ENCODE measurements around the gene EPN1. TPM values are rescaled to one million over a fixed set of nuclear protein-coding genes. Genes with fewer than 3 reads are reported as not detected.
"Not testable (repeated sequence)": the region's sequence is repeated elsewhere in the genome, so short reads cannot be mapped to it uniquely, and the experiment has no call there.

The EPN1 gene
- total and polyA plus RNA-seq, 3 experiments from 2014 or later, result 20.2 to 40.2 (median 39.0) TPM

DNA sequence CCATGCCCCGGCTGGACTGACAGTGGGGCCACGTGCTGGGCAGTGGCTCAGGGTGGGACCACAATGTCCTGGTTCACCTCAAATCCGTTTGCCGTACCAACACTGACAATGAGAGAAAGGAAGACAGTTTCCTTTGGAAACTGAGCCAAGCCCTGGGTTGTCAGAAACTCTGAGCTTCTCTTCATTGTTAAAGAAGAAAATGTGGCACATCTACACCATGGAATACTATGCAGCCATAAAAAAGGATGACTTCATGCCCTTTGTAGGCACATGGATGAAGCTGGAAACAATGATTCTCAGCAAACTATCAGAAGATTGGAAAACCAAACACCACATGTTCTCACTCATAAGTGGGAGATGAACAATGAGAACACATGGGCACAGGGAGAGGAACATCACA is 81.8 kb downstream of the EPN1 start:
- H3K4me3 Mint-ChIP-seq; H3K27me3 ChIP-seq (ENCODE audit: insufficient read depth, low read length, poor library complexity, severe bottlenecking); H3K36me3 ChIP-seq (ENCODE audit: insufficient read depth, low read length); H3K9me3 ChIP-seq (ENCODE audit: low read length); CTCF ChIA-PET; DNase-seq; H3K4me1 Mint-ChIP-seq; H3K4me1 ChIP-seq (ENCODE audit: insufficient read depth, low read length); H3K27ac ChIP-seq (ENCODE audit: low read depth, low read length); H3K4me3 ChIP-seq (ENCODE audit: low read length); POLR2A ChIA-PET; H3K9me3 Mint-ChIP-seq; H3K27ac Mint-ChIP-seq; H3K36me3 Mint-ChIP-seq: not testable (repeated sequence)
- peaks cover 10 to 28% of the 10 kb centered on the region in 2 donors for H3K27me3 Mint-ChIP-seq

DNA sequence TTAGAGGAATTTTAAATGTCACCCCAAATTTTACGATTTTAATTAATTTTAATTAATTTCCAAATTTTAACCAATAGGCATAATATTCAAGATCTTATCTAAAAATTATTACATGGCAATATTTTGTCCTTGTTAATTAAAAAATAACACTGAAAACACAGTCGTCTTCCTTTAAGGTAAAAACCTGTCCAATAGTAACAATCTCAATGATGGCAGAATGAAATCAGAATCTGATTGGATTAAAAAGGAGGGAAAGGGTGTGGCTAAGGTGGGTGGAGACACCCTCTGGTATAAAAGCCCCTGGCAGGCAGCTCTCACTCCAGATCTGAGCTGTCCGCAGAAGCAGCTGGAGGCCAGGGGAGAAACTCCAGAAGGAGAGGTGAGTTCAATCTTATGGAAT is 83.8 kb downstream of the EPN1 start, which contains the start of gene RFPL4A:
RFPL4A (plus strand) TSS at position 301 of the 400 bp plus-strand sequence. CDS start 2,704 bp downstream, outside the sequence.
- H3K4me3 ChIP-seq (ENCODE audit: low read length), result not testable (repeated sequence)

More for the DNA sequence above, 83.8 kb downstream of the EPN1 start, which contains the start of gene RFPL4A:
- H3K4me1 Mint-ChIP-seq; H3K36me3 Mint-ChIP-seq; H3K4me1 ChIP-seq (ENCODE audit: insufficient read depth, low read length); H3K4me3 Mint-ChIP-seq; DNase-seq; H3K9me3 ChIP-seq (ENCODE audit: low read length); POLR2A ChIA-PET; H3K9me3 Mint-ChIP-seq; CTCF ChIA-PET; H3K27ac ChIP-seq (ENCODE audit: low read depth, low read length); H3K27ac Mint-ChIP-seq; H3K36me3 ChIP-seq (ENCODE audit: insufficient read depth, low read length); H3K27me3 ChIP-seq (ENCODE audit: insufficient read depth, low read length, poor library complexity, severe bottlenecking): not testable (repeated sequence)
- H3K27me3 Mint-ChIP-seq, result peaks cover 10 to 24% of the 10 kb centered on the region in 2 donors

Other genes with a start within 250 kb of the EPN1 start
- gene SHISA7, start 231.9 kb upstream of the EPN1 start, total RNA-seq, result not detected
- not detected for gene SHISA7, start 231.9 kb upstream of the EPN1 start, polyA plus RNA-seq
- 10 to 100 TPM; 33.7 to 38.8 TPM for gene ISOC2, start 213.6 kb upstream of the EPN1 start, total RNA-seq
- gene ISOC2, start 213.6 kb upstream of the EPN1 start, polyA plus RNA-seq, result 32.0 TPM
- gene C19orf85, start 210.5 kb upstream of the EPN1 start, total RNA-seq, result not detected
- not detected for gene C19orf85, start 210.5 kb upstream of the EPN1 start, polyA plus RNA-seq
- gene ZNF628, start 198.6 kb upstream of the EPN1 start, total RNA-seq, result 1 to 10 TPM; 8.3 to 8.7 TPM
- 0.36 TPM for gene ZNF628, start 198.6 kb upstream of the EPN1 start, polyA plus RNA-seq
- 10 to 100 TPM; 27.5 to 28.4 TPM for gene NAT14, start 190.0 kb upstream of the EPN1 start, total RNA-seq
- 7.0 TPM for gene NAT14, start 190.0 kb upstream of the EPN1 start, polyA plus RNA-seq
- gene SSC5D, start 186.8 kb upstream of the EPN1 start, total RNA-seq, result 1 to 10 TPM in 1 of 2 experiments, under 1 TPM in 1; 0.35 to 1.2 TPM
- not detected for gene SSC5D, start 186.8 kb upstream of the EPN1 start, polyA plus RNA-seq
- gene SBK2, start 138.1 kb upstream of the EPN1 start, total RNA-seq, result not detected
- gene SBK2, start 138.1 kb upstream of the EPN1 start, polyA plus RNA-seq, result not detected
- not detected for gene SBK3, start 129.7 kb upstream of the EPN1 start, total RNA-seq
- not detected for gene SBK3, start 129.7 kb upstream of the EPN1 start, polyA plus RNA-seq
- 1 to 10 TPM; 6.0 to 6.6 TPM for gene ZNF579, start 94.4 kb upstream of the EPN1 start, total RNA-seq
- gene ZNF579, start 94.4 kb upstream of the EPN1 start, polyA plus RNA-seq, result 0.35 TPM
- 10 to 100 TPM; 23.9 to 25.8 TPM for gene FIZ1, start 75.7 kb upstream of the EPN1 start, total RNA-seq
- gene FIZ1, start 75.7 kb upstream of the EPN1 start, polyA plus RNA-seq, result 4.6 TPM
- gene ZNF524, start 74.9 kb upstream of the EPN1 start, total RNA-seq, result 10 to 100 TPM; 13.9 to 15.8 TPM
- 35.9 TPM for gene ZNF524, start 74.9 kb upstream of the EPN1 start, polyA plus RNA-seq
- gene ZNF865, start 69.6 kb upstream of the EPN1 start, total RNA-seq, result 10 to 100 TPM; 12.7 to 15.3 TPM
- 0.21 TPM for gene ZNF865, start 69.6 kb upstream of the EPN1 start, polyA plus RNA-seq
- gene ZNF784, start 50.7 kb upstream of the EPN1 start, total RNA-seq, result 1 to 10 TPM; 2.6 to 2.9 TPM
- gene ZNF784, start 50.7 kb upstream of the EPN1 start, polyA plus RNA-seq, result 1.0 TPM
- 10 to 100 TPM; 39.6 to 41.3 TPM for gene ZNF580, start 34.2 kb upstream of the EPN1 start, total RNA-seq
- 15.2 TPM for gene ZNF580, start 34.2 kb upstream of the EPN1 start, polyA plus RNA-seq
- gene ZNF581, start 31.6 kb upstream of the EPN1 start, total RNA-seq, result 10 to 100 TPM; 32.8 to 34.4 TPM
- gene ZNF581, start 31.6 kb upstream of the EPN1 start, polyA plus RNA-seq, result 23.4 TPM
- 1 to 10 TPM; 2.0 to 2.2 TPM for gene CCDC106, start 27.0 kb upstream of the EPN1 start, total RNA-seq
- 0.54 TPM for gene CCDC106, start 27.0 kb upstream of the EPN1 start, polyA plus RNA-seq
- 100 to 1,000 TPM; 374 to 386 TPM for gene U2AF2, start 20.2 kb upstream of the EPN1 start, total RNA-seq
- 9.5 TPM for gene U2AF2, start 20.2 kb upstream of the EPN1 start, polyA plus RNA-seq
- gene NLRP9, start 63.2 kb downstream of the EPN1 start, total RNA-seq, result not detected
- not detected for gene NLRP9, start 63.2 kb downstream of the EPN1 start, polyA plus RNA-seq
- gene RFPL4A, start 83.9 kb downstream of the EPN1 start, total RNA-seq, result not detected
- not detected for gene RFPL4A, start 83.9 kb downstream of the EPN1 start, polyA plus RNA-seq
- not detected for gene RFPL4AL1, start 93.9 kb downstream of the EPN1 start, total RNA-seq
- not detected for gene RFPL4AL1, start 93.9 kb downstream of the EPN1 start, polyA plus RNA-seq
- under 1 TPM; 0.07 to 0.11 TPM for gene NLRP11, start 156.8 kb downstream of the EPN1 start, total RNA-seq
- gene NLRP11, start 156.8 kb downstream of the EPN1 start, polyA plus RNA-seq, result not detected
- gene NLRP4, start 161.3 kb downstream of the EPN1 start, total RNA-seq, result not detected
- gene NLRP4, start 161.3 kb downstream of the EPN1 start, polyA plus RNA-seq, result not detected

Data from CD8-positive, alpha-beta memory T cell (primary cell).